HEK293 (cell line): ENCODE data around the gene RCOR1.

Experiments
- CTCF ChIA-PET: fragments of 350-600 bp; formaldehyde crosslinking; extraction: SDS; loops from one replicate; lab custom pipeline; 2021; ENCODE audit warnings: antibody characterized with exemption; lab: Yijun Ruan, JAX
- POLR2A ChIA-PET: fragments of 300-600 bp; formaldehyde crosslinking; extraction: SDS; loops from one replicate; lab custom pipeline; 2020; ENCODE audit warnings: antibody characterized with exemption, inconsistent platforms; lab: Yijun Ruan, JAX
- H3K27ac ChIP-seq: fragments of 200-500 bp; sonication (Bioruptor generic); 2 replicates; pipeline ENCODE4 v1.5.1; 2014; ENCODE audit warnings: low read depth, low read length, control low read depth, inconsistent platforms; ENCODE audit errors: extremely low read depth
- H3K36me3 ChIP-seq, 2 experiments: fragments of 200-500 bp in 1 of 2; sonication (Bioruptor generic) in 1 of 2; 1 replicate in 1 of 2; 2 replicates in 1 of 2; pipeline ENCODE4 v1.5.1; 2014 to 2017; ENCODE audit warnings: inconsistent platforms in 2 of 2, low read length in 2 of 2; ENCODE audit not compliant: control insufficient read depth in 2 of 2, insufficient read depth in 1 of 2
- H3K4me1 ChIP-seq: fragments of 200-500 bp; sonication (Bioruptor generic); 2 replicates; pipeline ENCODE4 v1.5.1; 2014; ENCODE audit warnings: mild to moderate bottlenecking, low read length, inconsistent platforms; ENCODE audit not compliant: control insufficient read depth, insufficient read depth
- H3K4me3 ChIP-seq: 2 replicates; pipeline ENCODE4 v1.5.1; 2011; ENCODE audit warnings: low read depth, mild to moderate bottlenecking, control low read depth, low read length, moderate library complexity
- H3K9me3 ChIP-seq: fragments of 200-500 bp; sonication (Bioruptor generic); 2 replicates; pipeline ENCODE4 v1.5.1; 2014; ENCODE audit warnings: low read depth, low read length, inconsistent platforms; ENCODE audit not compliant: control insufficient read depth, insufficient read depth
- ATF2 ChIP-seq: fragments of 450-650 bp; formaldehyde crosslinking; IDR thresholded peaks from 2 replicates; pipeline ENCODE4 v1.5.1; 2016; ENCODE audit warnings: missing biosample characterization, missing genetic modification characterization, low read depth
- BCL11B ChIP-seq: fragments of 450-650 bp; formaldehyde crosslinking; IDR thresholded peaks from 2 replicates; pipeline ENCODE4 v1.5.1; 2016; ENCODE audit warnings: low read depth, missing biosample characterization, missing genetic modification characterization
- GLIS1 ChIP-seq: fragments of 450-650 bp; formaldehyde crosslinking; IDR thresholded peaks from 2 replicates; pipeline ENCODE4 v1.5.1; 2016; ENCODE audit warnings: missing biosample characterization, missing genetic modification characterization
- IKZF3 ChIP-seq: fragments of 450-650 bp; IDR thresholded peaks from 2 replicates; pipeline ENCODE4 v1.5.0; 2018; ENCODE audit warnings: missing biosample characterization, mild to moderate bottlenecking, missing genetic modification characterization, moderate library complexity
- PATZ1 ChIP-seq: fragments of 450-650 bp; formaldehyde crosslinking; IDR thresholded peaks from 2 replicates; pipeline ENCODE4 v1.5.1; 2016; ENCODE audit warnings: missing biosample characterization, missing genetic modification characterization
- RBAK ChIP-seq: fragments of 450-650 bp; formaldehyde crosslinking; IDR thresholded peaks from 2 replicates; pipeline ENCODE4 v1.5.1; 2016; ENCODE audit warnings: missing biosample characterization, missing genetic modification characterization
- SCRT2 ChIP-seq: fragments of 450-650 bp; formaldehyde crosslinking; IDR thresholded peaks from 2 replicates; pipeline ENCODE4 v1.5.1; 2016; ENCODE audit warnings: missing biosample characterization, missing genetic modification characterization
- SP2 ChIP-seq: fragments of 450-650 bp; formaldehyde crosslinking; IDR thresholded peaks from 2 replicates; pipeline ENCODE4 v1.5.1; 2016; ENCODE audit warnings: missing biosample characterization, missing genetic modification characterization
- WT1 ChIP-seq: fragments of 450-650 bp; formaldehyde crosslinking; IDR thresholded peaks from 2 replicates; pipeline ENCODE4 v1.5.1; 2016; ENCODE audit warnings: missing biosample characterization, missing genetic modification characterization
- ZBTB1 ChIP-seq: fragments of 450-650 bp; formaldehyde crosslinking; IDR thresholded peaks from 2 replicates; pipeline ENCODE4 v1.5.1; 2016; ENCODE audit warnings: missing biosample characterization, missing genetic modification characterization
- ZBTB21 ChIP-seq: fragments of 450-650 bp; formaldehyde crosslinking; IDR thresholded peaks from 2 replicates; pipeline ENCODE4 v1.5.1; 2017; ENCODE audit warnings: missing biosample characterization, missing genetic modification characterization
- ZBTB48 ChIP-seq: fragments of 450-650 bp; formaldehyde crosslinking; IDR thresholded peaks from 2 replicates; pipeline ENCODE4 v1.5.1; 2016; ENCODE audit warnings: missing biosample characterization, missing genetic modification characterization
- ZFP37 ChIP-seq: fragments of 450-650 bp; formaldehyde crosslinking; IDR thresholded peaks from 2 replicates; pipeline ENCODE4 v1.5.1; 2016; ENCODE audit warnings: missing biosample characterization, missing genetic modification characterization
- ZIC2 ChIP-seq: fragments of 450-650 bp; formaldehyde crosslinking; IDR thresholded peaks from 2 replicates; pipeline ENCODE4 v1.5.1; 2016; ENCODE audit warnings: missing biosample characterization, missing genetic modification characterization
- ZNF148 ChIP-seq: fragments of 450-650 bp; formaldehyde crosslinking; IDR thresholded peaks from 2 replicates; pipeline ENCODE4 v1.5.0; 2017; ENCODE audit warnings: missing biosample characterization, missing genetic modification characterization, borderline replicate concordance
- ZNF202 ChIP-seq: fragments of 450-650 bp; formaldehyde crosslinking; IDR thresholded peaks from 2 replicates; pipeline ENCODE4 v1.5.1; 2016; ENCODE audit warnings: missing biosample characterization, missing genetic modification characterization, borderline replicate concordance
- ZNF221 ChIP-seq: fragments of 450-650 bp; formaldehyde crosslinking; IDR thresholded peaks from 2 replicates; pipeline ENCODE4 v1.5.1; 2017; ENCODE audit warnings: missing biosample characterization, missing genetic modification characterization, borderline replicate concordance
- ZNF24 ChIP-seq: fragments of 450-650 bp; formaldehyde crosslinking; IDR thresholded peaks from 2 replicates; pipeline ENCODE4 v1.5.1; 2016; ENCODE audit warnings: missing biosample characterization, missing genetic modification characterization
- ZNF248 ChIP-seq: fragments of 450-650 bp; formaldehyde crosslinking; IDR thresholded peaks from 2 replicates; pipeline ENCODE4 v1.5.1; 2017; ENCODE audit warnings: missing biosample characterization, missing genetic modification characterization
- ZNF302 ChIP-seq: fragments of 450-650 bp; formaldehyde crosslinking; IDR thresholded peaks from 2 replicates; pipeline ENCODE4 v1.5.1; 2016; ENCODE audit warnings: missing biosample characterization, missing genetic modification characterization, low read depth
- ZNF341 ChIP-seq: fragments of 450-650 bp; formaldehyde crosslinking; IDR thresholded peaks from 2 replicates; pipeline ENCODE4; 2016; ENCODE audit warnings: low read depth, missing biosample characterization, missing genetic modification characterization
- ZNF37A ChIP-seq: fragments of 450-650 bp; IDR thresholded peaks from 2 replicates; pipeline ENCODE4 v1.5.1; 2018; ENCODE audit warnings: missing biosample characterization, missing genetic modification characterization
- ZNF391 ChIP-seq: fragments of 450-650 bp; formaldehyde crosslinking; IDR thresholded peaks from 2 replicates; pipeline ENCODE4 v1.5.1; 2016; ENCODE audit warnings: low read depth, missing biosample characterization, missing genetic modification characterization, borderline replicate concordance
- ZNF423 ChIP-seq: fragments of 450-650 bp; formaldehyde crosslinking; IDR thresholded peaks from 2 replicates; pipeline ENCODE4 v1.5.1; 2016; ENCODE audit warnings: missing biosample characterization, missing genetic modification characterization
- ZNF548 ChIP-seq: fragments of 450-650 bp; formaldehyde crosslinking; IDR thresholded peaks from 2 replicates; pipeline ENCODE4 v1.5.1; 2016; ENCODE audit warnings: missing biosample characterization, missing genetic modification characterization
- ZNF549 ChIP-seq: fragments of 450-650 bp; IDR thresholded peaks from 2 replicates; pipeline ENCODE4 v1.5.1; 2018; ENCODE audit warnings: missing biosample characterization, missing genetic modification characterization, mild to moderate bottlenecking, inconsistent platforms, moderate library complexity
- ZNF596 ChIP-seq: fragments of 450-650 bp; IDR thresholded peaks from 2 replicates; pipeline ENCODE4 v1.5.0; 2018; ENCODE audit warnings: missing biosample characterization, mild to moderate bottlenecking, missing genetic modification characterization, moderate library complexity
- ZNF600 ChIP-seq: fragments of 450-650 bp; formaldehyde crosslinking; IDR thresholded peaks from 2 replicates; pipeline ENCODE4 v1.5.1; 2016; ENCODE audit warnings: missing biosample characterization, missing genetic modification characterization
- ZNF610 ChIP-seq: fragments of 450-650 bp; formaldehyde crosslinking; IDR thresholded peaks from 2 replicates; pipeline ENCODE4 v1.5.1; 2016; ENCODE audit warnings: missing biosample characterization, missing genetic modification characterization, borderline replicate concordance
- ZNF658 ChIP-seq: fragments of 450-650 bp; formaldehyde crosslinking; IDR thresholded peaks from 2 replicates; pipeline ENCODE4; 2016; ENCODE audit warnings: missing biosample characterization, missing genetic modification characterization
- ZNF747 ChIP-seq: fragments of 450-650 bp; formaldehyde crosslinking; IDR thresholded peaks from 2 replicates; pipeline ENCODE4 v1.5.1; 2016; ENCODE audit warnings: missing biosample characterization, missing genetic modification characterization
- ZNF768 ChIP-seq: fragments of 450-650 bp; formaldehyde crosslinking; IDR thresholded peaks from 2 replicates; pipeline ENCODE4 v1.5.1; 2018; ENCODE audit warnings: missing biosample characterization, mild to moderate bottlenecking, missing genetic modification characterization
- ZNF792 ChIP-seq: fragments of 450-650 bp; formaldehyde crosslinking; IDR thresholded peaks from 2 replicates; pipeline ENCODE4 v1.5.1; 2016; ENCODE audit warnings: missing biosample characterization, missing genetic modification characterization

Gene RCOR1

GRCh38 chr14:102624666-102625065 is 32.2 kb downstream of the RCOR1 start:
- no peak overlapping the region for H3K27ac ChIP-seq
- ChIA-PET POLR2A (no interaction called here), CTCF (interaction anchor here (0.6 kb wide), 1 partner anchor 31 kb away, joined by 3 read pairs; no protein-coding TSS in a partner anchor)
- H3K4me3 ChIP-seq: no peak overlapping the region
- TF ChIP-seq ZNF391 (tag by site-specific recombination) (no peak), ZNF792 (tag by site-specific recombination) (no peak), ZNF747 (tag by site-specific recombination) (no peak), ZFP37 (tag by site-specific recombination) (no peak), ZNF341 (tag by site-specific recombination) (no peak), ZNF24 (no peak), ZNF548 (tag by site-specific recombination) (no peak), ZNF302 (no peak), ZNF221 (tag by site-specific recombination) (no peak), ZBTB1 (tag by site-specific recombination) (no peak), ZNF37A (tag by site-specific recombination) (no peak), PATZ1 (tag by site-specific recombination) (no peak), ZNF549 (no peak), ZNF600 (tag by site-specific recombination) (no peak), ZNF596 (no peak), ZNF248 (tag by site-specific recombination) (no peak), ZNF768 (tag by site-specific recombination) (no peak), ZIC2 (tag by site-specific recombination) (no peak), SP2 (tag by site-specific recombination) (no peak), ZNF202 (no peak)
- peaks cover 8% of the 10 kb centered on the region for H3K4me1 ChIP-seq
- H3K9me3 ChIP-seq: no peaks in the 10 kb centered on the region
- H3K36me3 ChIP-seq: peaks cover 0 to 3% of the 10 kb centered on the region in 2 experiments; a peak in 1 of 3 replicates

GRCh38 chr14:102625564-102626296 is 33.3 kb downstream of the RCOR1 start:
- Histone ChIP-seq H3K4me3 (no peak overlapping the region), H3K4me1 (peaks cover 19% of the 10 kb centered on the region), H3K9me3 (no peaks in the 10 kb centered on the region), H3K36me3 (peaks cover 0 to 3% of the 10 kb centered on the region in 2 experiments; a peak in 1 of 3 replicates), H3K27ac (no peak overlapping the region)
- POLR2A ChIA-PET: no interaction called here
- CTCF ChIA-PET: interaction anchor here (1.1 kb wide), 2 partner anchors 27 to 31 kb away, joined by 3 to 4 read pairs; no protein-coding TSS in a partner anchor
- no peak for TF ChIP-seq ZBTB48
- no peak for TF ChIP-seq ZNF423 (tag by site-specific recombination)
- no peak for TF ChIP-seq GLIS1
- no peak for TF ChIP-seq ZNF610
- no peak for TF ChIP-seq ZNF148 (tag by site-specific recombination)
- 0 out of 2 replicates have a peak, but pooled peaks have one; percentile 13 for TF ChIP-seq IKZF3
- no peak for TF ChIP-seq WT1
- TF ChIP-seq ZNF658 (tag by site-specific recombination): no peak
- no peak for TF ChIP-seq SCRT2 (tag by site-specific recombination)
- no peak for TF ChIP-seq BCL11B (tag by site-specific recombination)
- no peak for TF ChIP-seq RBAK (tag by site-specific recombination)
- 0 out of 2 replicates have a peak, but pooled peaks have one; percentile 8 for TF ChIP-seq ATF2 (tag by site-specific recombination)
- no peak for TF ChIP-seq ZBTB21
